ENCODE measurements around the gene SERPINF2.

DNA sequence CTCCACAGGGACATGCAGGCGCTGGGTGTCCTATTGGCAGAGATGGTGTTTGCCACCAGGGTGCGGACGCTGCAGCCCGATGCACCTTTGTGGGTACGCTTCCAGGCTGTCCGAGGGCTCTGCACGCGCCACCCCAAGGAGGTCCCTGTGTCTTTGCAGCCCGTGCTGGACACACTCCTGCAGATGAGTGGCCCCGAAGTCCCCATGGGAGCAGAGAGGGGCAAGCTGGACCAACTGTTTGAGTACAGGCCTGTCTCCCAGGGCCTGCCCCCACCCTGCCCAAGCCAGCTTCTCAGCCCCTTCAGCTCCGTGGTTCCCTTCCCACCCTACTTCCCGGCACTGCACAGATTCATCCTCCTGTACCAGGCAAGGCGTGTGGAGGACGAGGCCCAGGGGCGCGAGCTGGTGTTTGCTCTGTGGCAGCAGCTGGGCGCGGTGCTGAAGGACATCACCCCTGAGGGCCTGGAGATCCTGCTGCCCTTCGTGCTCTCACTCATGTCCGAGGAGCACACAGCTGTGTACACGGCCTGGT lies 15.3 kb upstream of the SERPINF2 start:
- TF ChIP-seq POLR2A (IDR thresholded peaks at IDR 0.05): no peak
- TF ChIP-seq CTCF (IDR thresholded peaks at IDR 0.05): no peak
